ENCODE data around the gene FBL. TPM values are rescaled to one million over a fixed set of nuclear protein-coding genes. Genes with fewer than 3 reads are reported as not detected.
A peak's percentile ranks its signal among the peaks of the same experiment; 100 is the strongest.
"Not testable (repeated sequence)": the region's sequence is repeated elsewhere in the genome, so short reads cannot be mapped to it uniquely, and the experiment has no call there.

Gene FBL
- polyA plus RNA-seq, 1 donor (not counting 4 experiments of a cell fraction or from before 2014, with no cell fraction given) = 357 TPM

DNA sequence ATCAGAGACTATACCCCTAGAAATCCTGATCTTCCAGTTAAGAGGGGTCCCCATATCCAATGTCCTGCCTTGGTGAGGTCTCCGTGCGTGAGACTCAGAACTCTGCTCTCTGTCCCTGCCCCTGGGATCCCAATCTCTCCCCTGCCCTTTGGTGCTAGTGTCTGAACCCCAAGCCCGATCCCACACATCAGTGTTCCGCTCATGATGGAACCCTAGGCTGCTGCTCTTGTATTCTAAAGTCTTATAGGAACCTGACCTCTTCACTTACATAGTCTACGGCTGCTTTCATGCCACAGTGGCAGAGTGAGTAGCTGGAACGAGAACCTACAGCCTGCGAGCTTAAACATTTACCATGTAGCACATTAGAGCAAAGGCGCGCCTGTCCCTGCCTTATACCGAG lies 36.5 kb upstream of the FBL start:
- H3K79me2 ChIP-seq (ENCODE audit: control insufficient read depth, insufficient read depth, low read length); H3K9ac ChIP-seq (ENCODE audit: control insufficient read depth, extremely low read depth, insufficient read depth, low read length); H2AFZ ChIP-seq (ENCODE audit: control insufficient read depth, low read length); DNase-seq (ENCODE audit: low read depth, low spot score); H3K4me3 ChIP-seq (ENCODE audit: control insufficient read depth in 2 of 3, extremely low read depth in 1 of 3, insufficient read depth in 2 of 3, low read depth in 1 of 3, low read length in 3 of 3); H3K9me1 ChIP-seq (ENCODE audit: control insufficient read depth, extremely low read depth, insufficient read depth, low read length); FAIRE-seq; H3K27me3 ChIP-seq (ENCODE audit: control insufficient read depth, extremely low read depth, insufficient read depth, low read length); dilution Hi-C loops (cut with MboI; ENCODE audit: extremely low pct_ligation_motif_present, low sequenced_read_pairs); H3K4me1 ChIP-seq (ENCODE audit: control insufficient read depth, extremely low read depth, insufficient read depth, low read length); H3K36me3 ChIP-seq (ENCODE audit: control insufficient read depth in 2 of 2, extremely low read depth in 1 of 2, insufficient read depth in 2 of 2, low read length in 2 of 2); H3K27ac ChIP-seq (ENCODE audit: control insufficient read depth, insufficient read depth, low read length); H3K9me3 ChIP-seq (ENCODE audit: control insufficient read depth, low read depth, low read length); H4K20me1 ChIP-seq (ENCODE audit: control insufficient read depth, extremely low read depth, insufficient read depth, low read length); H3K4me2 ChIP-seq (ENCODE audit: control insufficient read depth, extremely low read depth, insufficient read depth, low read depth, low read length): not testable (repeated sequence)

GRCh38 chr19:39881495-39882110 lies 35.4 kb upstream of the FBL start:
- DNase-seq (ENCODE audit: low read depth, low spot score); H3K27me3 ChIP-seq (ENCODE audit: control insufficient read depth, extremely low read depth, insufficient read depth, low read length); H3K4me3 ChIP-seq (ENCODE audit: control insufficient read depth in 2 of 3, extremely low read depth in 1 of 3, insufficient read depth in 2 of 3, low read depth in 1 of 3, low read length in 3 of 3); FAIRE-seq; H2AFZ ChIP-seq (ENCODE audit: control insufficient read depth, low read length); H3K27ac ChIP-seq (ENCODE audit: control insufficient read depth, insufficient read depth, low read length); H3K9me1 ChIP-seq (ENCODE audit: control insufficient read depth, extremely low read depth, insufficient read depth, low read length); H3K79me2 ChIP-seq (ENCODE audit: control insufficient read depth, insufficient read depth, low read length); H3K9ac ChIP-seq (ENCODE audit: control insufficient read depth, extremely low read depth, insufficient read depth, low read length); H3K9me3 ChIP-seq (ENCODE audit: control insufficient read depth, low read depth, low read length); dilution Hi-C loops (cut with MboI; ENCODE audit: extremely low pct_ligation_motif_present, low sequenced_read_pairs); H3K4me2 ChIP-seq (ENCODE audit: control insufficient read depth, extremely low read depth, insufficient read depth, low read depth, low read length); H3K36me3 ChIP-seq (ENCODE audit: control insufficient read depth in 2 of 2, extremely low read depth in 1 of 2, insufficient read depth in 2 of 2, low read length in 2 of 2); H3K4me1 ChIP-seq (ENCODE audit: control insufficient read depth, extremely low read depth, insufficient read depth, low read length); H4K20me1 ChIP-seq (ENCODE audit: control insufficient read depth, extremely low read depth, insufficient read depth, low read length): not testable (repeated sequence)
- TF ChIP-seq, protein P1, sequence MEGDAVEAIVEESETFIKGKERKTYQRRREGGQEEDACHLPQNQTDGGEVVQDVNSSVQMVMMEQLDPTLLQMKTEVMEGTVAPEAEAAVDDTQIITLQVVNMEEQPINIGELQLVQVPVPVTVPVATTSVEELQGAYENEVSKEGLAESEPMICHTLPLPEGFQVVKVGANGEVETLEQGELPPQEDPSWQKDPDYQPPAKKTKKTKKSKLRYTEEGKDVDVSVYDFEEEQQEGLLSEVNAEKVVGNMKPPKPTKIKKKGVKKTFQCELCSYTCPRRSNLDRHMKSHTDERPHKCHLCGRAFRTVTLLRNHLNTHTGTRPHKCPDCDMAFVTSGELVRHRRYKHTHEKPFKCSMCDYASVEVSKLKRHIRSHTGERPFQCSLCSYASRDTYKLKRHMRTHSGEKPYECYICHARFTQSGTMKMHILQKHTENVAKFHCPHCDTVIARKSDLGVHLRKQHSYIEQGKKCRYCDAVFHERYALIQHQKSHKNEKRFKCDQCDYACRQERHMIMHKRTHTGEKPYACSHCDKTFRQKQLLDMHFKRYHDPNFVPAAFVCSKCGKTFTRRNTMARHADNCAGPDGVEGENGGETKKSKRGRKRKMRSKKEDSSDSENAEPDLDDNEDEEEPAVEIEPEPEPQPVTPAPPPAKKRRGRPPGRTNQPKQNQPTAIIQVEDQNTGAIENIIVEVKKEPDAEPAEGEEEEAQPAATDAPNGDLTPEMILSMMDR (optimal IDR thresholded peaks at IDR 0.05 in 1 of 3, IDR thresholded peaks at IDR 0.05 in 1 of 3, conservative IDR thresholded peaks at IDR 0.05 in 1 of 3; ENCODE audit: extremely low read depth in 1 of 3, insufficient read depth in 2 of 3, low read length in 3 of 3) = peak in 1 of 3 experiments; percentile 28

- H3K9ac ChIP-seq (ENCODE audit: control insufficient read depth, extremely low read depth, insufficient read depth, low read length); H3K4me2 ChIP-seq (ENCODE audit: control insufficient read depth, extremely low read depth, insufficient read depth, low read depth, low read length); H2AFZ ChIP-seq (ENCODE audit: control insufficient read depth, low read length); H3K4me1 ChIP-seq (ENCODE audit: control insufficient read depth, extremely low read depth, insufficient read depth, low read length); DNase-seq (ENCODE audit: low read depth, low spot score); H3K9me1 ChIP-seq (ENCODE audit: control insufficient read depth, extremely low read depth, insufficient read depth, low read length); H3K9me3 ChIP-seq (ENCODE audit: control insufficient read depth, low read depth, low read length); H3K27ac ChIP-seq (ENCODE audit: control insufficient read depth, insufficient read depth, low read length); H3K36me3 ChIP-seq (ENCODE audit: control insufficient read depth in 2 of 2, extremely low read depth in 1 of 2, insufficient read depth in 2 of 2, low read length in 2 of 2); H3K4me3 ChIP-seq (ENCODE audit: control insufficient read depth in 2 of 3, extremely low read depth in 1 of 3, insufficient read depth in 2 of 3, low read depth in 1 of 3, low read length in 3 of 3); dilution Hi-C loops (cut with MboI; ENCODE audit: extremely low pct_ligation_motif_present, low sequenced_read_pairs); H3K27me3 ChIP-seq (ENCODE audit: control insufficient read depth, extremely low read depth, insufficient read depth, low read length); H3K79me2 ChIP-seq (ENCODE audit: control insufficient read depth, insufficient read depth, low read length); H4K20me1 ChIP-seq (ENCODE audit: control insufficient read depth, extremely low read depth, insufficient read depth, low read length); FAIRE-seq: not testable (repeated sequence)
Measured at GRCh38 chr19:39880241-39880640, 34.1 kb upstream of the FBL start.

GRCh38 chr19:39879796-39880195 lies 33.6 kb upstream of the FBL start:
- H3K9me3 ChIP-seq (ENCODE audit: control insufficient read depth, low read depth, low read length); H2AFZ ChIP-seq (ENCODE audit: control insufficient read depth, low read length); dilution Hi-C loops (cut with MboI; ENCODE audit: extremely low pct_ligation_motif_present, low sequenced_read_pairs); H3K4me1 ChIP-seq (ENCODE audit: control insufficient read depth, extremely low read depth, insufficient read depth, low read length); H3K27me3 ChIP-seq (ENCODE audit: control insufficient read depth, extremely low read depth, insufficient read depth, low read length); H3K9ac ChIP-seq (ENCODE audit: control insufficient read depth, extremely low read depth, insufficient read depth, low read length); H3K27ac ChIP-seq (ENCODE audit: control insufficient read depth, insufficient read depth, low read length); H3K9me1 ChIP-seq (ENCODE audit: control insufficient read depth, extremely low read depth, insufficient read depth, low read length); H3K4me2 ChIP-seq (ENCODE audit: control insufficient read depth, extremely low read depth, insufficient read depth, low read depth, low read length); FAIRE-seq; H3K36me3 ChIP-seq (ENCODE audit: control insufficient read depth in 2 of 2, extremely low read depth in 1 of 2, insufficient read depth in 2 of 2, low read length in 2 of 2); H4K20me1 ChIP-seq (ENCODE audit: control insufficient read depth, extremely low read depth, insufficient read depth, low read length); H3K79me2 ChIP-seq (ENCODE audit: control insufficient read depth, insufficient read depth, low read length); DNase-seq (ENCODE audit: low read depth, low spot score); H3K4me3 ChIP-seq (ENCODE audit: control insufficient read depth in 2 of 3, extremely low read depth in 1 of 3, insufficient read depth in 2 of 3, low read depth in 1 of 3, low read length in 3 of 3): not testable (repeated sequence)

All from keratinocyte (primary cell).